ENCODE results near the gene F11R. TPM values are rescaled to one million over a fixed set of nuclear protein-coding genes. Genes with fewer than 3 reads are reported as not detected.
A peak's percentile ranks its signal among the peaks of the same experiment; 100 is the strongest.

F11R gene
- total and polyA plus RNA-seq, 2 of the 13 experiments (the other 11 are each of a cell fraction or from before 2014, with no cell fraction given) = 95.8 to 105 TPM

GRCh38 chr1:161013488-161014230 lies 7.3 kb downstream of the F11R start (continued):
- peak; percentile 100 for TF ChIP-seq PAXIP1 (CRISPR knock-in tag; conservative IDR thresholded peaks at IDR 0.05)
- TF ChIP-seq PLRG1 (conservative IDR thresholded peaks at IDR 0.05) = no peak
- peak; percentile 10; the same call in 1 of the 2 replicates for TF ChIP-seq ZNF263 (CRISPR knock-in tag; IDR thresholded peaks at IDR 0.05)
- TF ChIP-seq BCL3 (CRISPR knock-in tag; IDR thresholded peaks at IDR 0.05) = peak; percentile 38; the same call in 1 of the 2 replicates
- TF ChIP-seq NKX3-1 (CRISPR knock-in tag; IDR thresholded peaks at IDR 0.05) = 0 out of 2 replicates have a peak, but pooled peaks have one; percentile 23
- peak; percentile 93 for TF ChIP-seq GABPB1 (CRISPR knock-in tag; IDR thresholded peaks at IDR 0.05)
- TF ChIP-seq ZNF441 (CRISPR knock-in tag; IDR thresholded peaks at IDR 0.05; ENCODE audit: borderline replicate concordance) = no peak; the same call in 1 of the 2 replicates
- no peak for TF ChIP-seq HOXA9 (CRISPR knock-in tag; IDR thresholded peaks at IDR 0.05; ENCODE audit: borderline replicate concordance)
- peak; percentile 95 for TF ChIP-seq IKZF5 (CRISPR knock-in tag; IDR thresholded peaks at IDR 0.05)
- TF ChIP-seq ZNF160 (CRISPR knock-in tag; IDR thresholded peaks at IDR 0.05) = no peak
- TF ChIP-seq MYNN (CRISPR knock-in tag; IDR thresholded peaks at IDR 0.05; ENCODE audit: low read depth) = no peak; the same call in 1 of the 2 replicates
- TF ChIP-seq ZIK1 (CRISPR knock-in tag; IDR thresholded peaks at IDR 0.05; ENCODE audit: borderline replicate concordance, low read depth) = no peak
- no peak for TF ChIP-seq SMAD9 (CRISPR knock-in tag; IDR thresholded peaks at IDR 0.05)
- peak; percentile 97 for TF ChIP-seq ZNF34 (CRISPR knock-in tag; IDR thresholded peaks at IDR 0.05; ENCODE audit: borderline replicate concordance)
- peak; percentile 90 for TF ChIP-seq KAT8 (CRISPR knock-in tag; IDR thresholded peaks at IDR 0.05)
- peak; percentile 54 for TF ChIP-seq ZNF564 (CRISPR knock-in tag; IDR thresholded peaks at IDR 0.05)
- peak; percentile 89; the same call in 1 of the 2 replicates for TF ChIP-seq AHR (CRISPR knock-in tag; IDR thresholded peaks at IDR 0.05)
- peak; percentile 70 for TF ChIP-seq ZNF230 (CRISPR knock-in tag; IDR thresholded peaks at IDR 0.05)
- TF ChIP-seq SCMH1 (CRISPR knock-in tag; IDR thresholded peaks at IDR 0.05; ENCODE audit: borderline replicate concordance) = no peak
- no peak; the same call in 1 of the 2 replicates for TF ChIP-seq ZNF33B (CRISPR knock-in tag; IDR thresholded peaks at IDR 0.05)
- TF ChIP-seq ATF7-NPFF (CRISPR knock-in tag; IDR thresholded peaks at IDR 0.05; ENCODE audit: low read depth) = peak; percentile 86

Measured in HepG2 (cell line).